ENCODE data around the gene DIPK1A.

The DIPK1A gene

GRCh38 chr1:92848201-92848600 lies 113.1 kb downstream of the DIPK1A start:
- Histone ChIP-seq H3K9me3 (ENCODE audit: control insufficient read depth in 5 of 5, low read length in 5 of 5) (no peaks in the 10 kb centered on the region), H3K4me3 (ENCODE audit: low read depth in 1 of 5, low read length in 5 of 5) (no peak overlapping the region), H3K4me1 (ENCODE audit: control insufficient read depth in 5 of 5, insufficient read depth in 5 of 5, low read length in 5 of 5) (no peaks in the 10 kb centered on the region), H3K27ac (ENCODE audit: low read depth, low read length) (no peak overlapping the region), H3K27me3 (ENCODE audit: control insufficient read depth in 5 of 5, insufficient read depth in 4 of 5, low read length in 5 of 5) (no peaks in the 10 kb centered on the region), H3K9ac (ENCODE audit: low read length in 5 of 5) (peak overlapping the region in 1 of 5 donors; percentile 41), H3K36me3 (ENCODE audit: control insufficient read depth in 5 of 5, insufficient read depth in 5 of 5, low read length in 5 of 5) (peaks cover 11 to 26% (median 17%) of the 10 kb centered on the region in 5 donors)

DNA sequence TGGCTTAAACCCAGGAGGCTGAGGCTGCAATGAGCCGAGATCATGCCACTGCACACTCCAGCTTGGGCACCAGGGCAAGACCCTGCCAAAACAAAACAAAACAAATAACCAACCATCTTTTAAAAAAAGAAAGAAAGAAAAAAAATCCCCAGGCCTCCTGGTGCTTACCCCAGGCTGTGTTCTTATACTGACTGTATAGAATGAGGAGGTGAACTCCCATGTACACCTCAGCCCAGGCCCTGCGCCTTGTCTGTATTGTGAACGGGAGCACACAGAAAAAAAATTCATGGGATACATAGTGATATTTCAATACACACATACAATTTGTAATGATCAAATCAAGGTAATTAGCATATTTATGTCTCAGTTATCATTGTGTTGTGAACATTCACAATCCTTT lies 115.4 kb downstream of the DIPK1A start:
- H3K27me3 ChIP-seq (ENCODE audit: control insufficient read depth in 5 of 5, insufficient read depth in 4 of 5, low read length in 5 of 5): no peaks in the 10 kb centered on the region
- H3K4me3 ChIP-seq (ENCODE audit: low read depth in 1 of 5, low read length in 5 of 5): no peak overlapping the region
- no peak overlapping the region for H3K9ac ChIP-seq (ENCODE audit: low read length in 5 of 5)
- H3K4me1 ChIP-seq (ENCODE audit: control insufficient read depth in 5 of 5, insufficient read depth in 5 of 5, low read length in 5 of 5): no peaks in the 10 kb centered on the region
- H3K9me3 ChIP-seq (ENCODE audit: control insufficient read depth in 5 of 5, low read length in 5 of 5): no peaks in the 10 kb centered on the region
- no peak overlapping the region for H3K27ac ChIP-seq (ENCODE audit: low read depth, low read length)
- peaks cover 31 to 48% (median 36%) of the 10 kb centered on the region in 5 donors for H3K36me3 ChIP-seq (ENCODE audit: control insufficient read depth in 5 of 5, insufficient read depth in 5 of 5, low read length in 5 of 5)

- H3K27ac ChIP-seq (ENCODE audit: low read depth, low read length): no peak overlapping the region
- H3K9me3 ChIP-seq (ENCODE audit: control insufficient read depth in 5 of 5, low read length in 5 of 5): no peaks in the 10 kb centered on the region
- peaks cover 43 to 52% (median 44%) of the 10 kb centered on the region in 5 donors for H3K36me3 ChIP-seq (ENCODE audit: control insufficient read depth in 5 of 5, insufficient read depth in 5 of 5, low read length in 5 of 5)
- H3K4me1 ChIP-seq (ENCODE audit: control insufficient read depth in 5 of 5, insufficient read depth in 5 of 5, low read length in 5 of 5): peaks cover 0 to 3% (median 0%) of the 10 kb centered on the region in 5 donors
- H3K9ac ChIP-seq (ENCODE audit: low read length in 5 of 5): no peak overlapping the region
- H3K4me3 ChIP-seq (ENCODE audit: low read depth in 1 of 5, low read length in 5 of 5): no peak overlapping the region
- H3K27me3 ChIP-seq (ENCODE audit: control insufficient read depth in 5 of 5, insufficient read depth in 4 of 5, low read length in 5 of 5): no peaks in the 10 kb centered on the region
These were observed 116.8 kb downstream of the DIPK1A start for GRCh38 chr1:92844439-92844838.

GRCh38 chr1:92843429-92844352 lies 117.6 kb downstream of the DIPK1A start:
- Histone ChIP-seq H3K9me3 (ENCODE audit: control insufficient read depth in 5 of 5, low read length in 5 of 5) (no peaks in the 10 kb centered on the region), H3K4me3 (ENCODE audit: low read depth in 1 of 5, low read length in 5 of 5) (no peak overlapping the region)

GRCh38 chr1:92843046-92843423 lies 118.2 kb downstream of the DIPK1A start:
- no peak overlapping the region for H3K27ac ChIP-seq (ENCODE audit: low read depth, low read length)
- no peaks in the 10 kb centered on the region for H3K9me3 ChIP-seq (ENCODE audit: control insufficient read depth in 5 of 5, low read length in 5 of 5)
- peaks cover 0 to 5% (median 3%) of the 10 kb centered on the region in 5 donors for H3K4me1 ChIP-seq (ENCODE audit: control insufficient read depth in 5 of 5, insufficient read depth in 5 of 5, low read length in 5 of 5)
- H3K36me3 ChIP-seq (ENCODE audit: control insufficient read depth in 5 of 5, insufficient read depth in 5 of 5, low read length in 5 of 5): peaks cover 44 to 63% (median 54%) of the 10 kb centered on the region in 5 donors
- H3K27me3 ChIP-seq (ENCODE audit: control insufficient read depth in 5 of 5, insufficient read depth in 4 of 5, low read length in 5 of 5): no peaks in the 10 kb centered on the region
- no peak overlapping the region for H3K4me3 ChIP-seq (ENCODE audit: low read depth in 1 of 5, low read length in 5 of 5)
- H3K9ac ChIP-seq (ENCODE audit: low read length in 5 of 5): no peak overlapping the region

More at GRCh38 chr1:92843429-92844352, 117.6 kb downstream of the DIPK1A start:
- Histone ChIP-seq H3K4me1 (ENCODE audit: control insufficient read depth in 5 of 5, insufficient read depth in 5 of 5, low read length in 5 of 5) (peaks cover 0 to 5% (median 0%) of the 10 kb centered on the region in 5 donors), H3K27ac (ENCODE audit: low read depth, low read length) (no peak overlapping the region), H3K36me3 (ENCODE audit: control insufficient read depth in 5 of 5, insufficient read depth in 5 of 5, low read length in 5 of 5) (peaks cover 43 to 56% (median 47%) of the 10 kb centered on the region in 5 donors), H3K27me3 (ENCODE audit: control insufficient read depth in 5 of 5, insufficient read depth in 4 of 5, low read length in 5 of 5) (no peaks in the 10 kb centered on the region), H3K9ac (ENCODE audit: low read length in 5 of 5) (no peak overlapping the region)

GRCh38 chr1:92842082-92843045 lies 118.9 kb downstream of the DIPK1A start:
- H3K9me3 ChIP-seq (ENCODE audit: control insufficient read depth in 5 of 5, low read length in 5 of 5): no peaks in the 10 kb centered on the region
- H3K4me3 ChIP-seq (ENCODE audit: low read depth in 1 of 5, low read length in 5 of 5): no peak overlapping the region
- H3K4me1 ChIP-seq (ENCODE audit: control insufficient read depth in 5 of 5, insufficient read depth in 5 of 5, low read length in 5 of 5): peaks cover 0 to 7% (median 4%) of the 10 kb centered on the region in 5 donors
- H3K9ac ChIP-seq (ENCODE audit: low read length in 5 of 5): no peak overlapping the region
- peaks cover 51 to 70% (median 61%) of the 10 kb centered on the region in 5 donors for H3K36me3 ChIP-seq (ENCODE audit: control insufficient read depth in 5 of 5, insufficient read depth in 5 of 5, low read length in 5 of 5)
- H3K27ac ChIP-seq (ENCODE audit: low read depth, low read length): no peak overlapping the region
- H3K27me3 ChIP-seq (ENCODE audit: control insufficient read depth in 5 of 5, insufficient read depth in 4 of 5, low read length in 5 of 5): no peaks in the 10 kb centered on the region

DNA sequence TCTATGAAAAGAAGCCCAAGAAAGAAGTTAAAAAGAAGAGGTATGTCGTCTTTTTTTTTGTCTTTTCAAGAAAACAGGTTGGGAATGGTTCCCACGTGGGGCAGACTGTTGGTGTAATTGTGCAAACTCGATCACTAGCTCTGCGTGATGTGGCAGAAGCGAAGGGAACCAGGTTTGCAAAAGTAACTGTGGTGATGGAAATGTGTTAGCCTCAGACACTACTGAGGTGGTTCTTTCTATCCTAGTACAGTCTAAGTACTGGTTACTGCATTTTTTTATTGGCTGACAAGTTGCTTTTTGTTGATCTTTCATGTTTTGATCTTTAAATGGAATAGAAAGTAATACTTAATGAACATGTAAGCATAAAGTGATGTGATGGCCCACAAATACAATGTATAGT lies 120.7 kb downstream of the DIPK1A start:
- Histone ChIP-seq H3K4me3 (ENCODE audit: low read depth in 1 of 5, low read length in 5 of 5) (no peak overlapping the region), H3K4me1 (ENCODE audit: control insufficient read depth in 5 of 5, insufficient read depth in 5 of 5, low read length in 5 of 5) (peaks cover 0 to 14% (median 4%) of the 10 kb centered on the region in 5 donors), H3K36me3 (ENCODE audit: control insufficient read depth in 5 of 5, insufficient read depth in 5 of 5, low read length in 5 of 5) (peaks cover 65 to 87% (median 74%) of the 10 kb centered on the region in 5 donors), H3K9ac (ENCODE audit: low read length in 5 of 5) (peak overlapping the region in 2 of 5 donors; percentile 12 to 21), H3K27me3 (ENCODE audit: control insufficient read depth in 5 of 5, insufficient read depth in 4 of 5, low read length in 5 of 5) (no peaks in the 10 kb centered on the region), H3K27ac (ENCODE audit: low read depth, low read length) (no peak overlapping the region), H3K9me3 (ENCODE audit: control insufficient read depth in 5 of 5, low read length in 5 of 5) (no peaks in the 10 kb centered on the region)

DNA sequence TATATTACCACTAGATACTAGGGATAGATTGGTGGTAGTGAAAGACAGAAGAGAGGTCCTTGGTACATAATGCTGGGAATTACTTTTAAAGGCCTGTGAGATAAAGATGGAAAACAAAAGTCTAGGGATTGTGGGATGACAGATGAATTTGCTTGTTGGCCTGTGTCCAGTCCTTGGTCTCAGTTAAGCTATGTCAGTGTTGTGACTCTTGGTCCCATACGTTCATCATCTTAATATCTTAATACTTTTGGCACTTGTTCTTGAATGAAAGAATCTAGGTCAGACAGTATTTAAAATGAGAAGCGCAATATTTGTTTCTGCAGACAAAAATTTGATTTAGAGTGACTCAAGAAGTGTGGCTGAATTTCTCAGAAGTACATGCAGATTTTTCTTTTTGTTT lies 121.8 kb downstream of the DIPK1A start:
- peaks cover 0 to 22% (median 10%) of the 10 kb centered on the region in 5 donors for H3K4me1 ChIP-seq (ENCODE audit: control insufficient read depth in 5 of 5, insufficient read depth in 5 of 5, low read length in 5 of 5)
- no peak overlapping the region for H3K9ac ChIP-seq (ENCODE audit: low read length in 5 of 5)
- no peaks in the 10 kb centered on the region for H3K27me3 ChIP-seq (ENCODE audit: control insufficient read depth in 5 of 5, insufficient read depth in 4 of 5, low read length in 5 of 5)
- H3K4me3 ChIP-seq (ENCODE audit: low read depth in 1 of 5, low read length in 5 of 5): no peak overlapping the region
- no peaks in the 10 kb centered on the region for H3K9me3 ChIP-seq (ENCODE audit: control insufficient read depth in 5 of 5, low read length in 5 of 5)
- H3K36me3 ChIP-seq (ENCODE audit: control insufficient read depth in 5 of 5, insufficient read depth in 5 of 5, low read length in 5 of 5): peaks cover 70 to 95% (median 82%) of the 10 kb centered on the region in 5 donors
- no peak overlapping the region for H3K27ac ChIP-seq (ENCODE audit: low read depth, low read length)

- H3K27me3 ChIP-seq (ENCODE audit: control insufficient read depth in 5 of 5, insufficient read depth in 4 of 5, low read length in 5 of 5): no peaks in the 10 kb centered on the region
- peaks cover 4 to 32% (median 20%) of the 10 kb centered on the region in 5 donors for H3K4me1 ChIP-seq (ENCODE audit: control insufficient read depth in 5 of 5, insufficient read depth in 5 of 5, low read length in 5 of 5)
- H3K9me3 ChIP-seq (ENCODE audit: control insufficient read depth in 5 of 5, low read length in 5 of 5): no peaks in the 10 kb centered on the region
- H3K36me3 ChIP-seq (ENCODE audit: control insufficient read depth in 5 of 5, insufficient read depth in 5 of 5, low read length in 5 of 5): peaks cover 63 to 93% (median 74%) of the 10 kb centered on the region in 5 donors
- no peak overlapping the region for H3K27ac ChIP-seq (ENCODE audit: low read depth, low read length)
- peak overlapping the region in 1 of 5 donors; percentile 5 for H3K9ac ChIP-seq (ENCODE audit: low read length in 5 of 5)
- H3K4me3 ChIP-seq (ENCODE audit: low read depth in 1 of 5, low read length in 5 of 5): no peak overlapping the region
These were observed 122.7 kb downstream of the DIPK1A start for GRCh38 chr1:92838519-92838918.

Data from subcutaneous abdominal adipose tissue (tissue), 5 donors.